Heart left ventricle (tissue), 13 donors: Measurements from ENCODE around the gene FUS.

Source experiments
- POLR2A ChIP-seq, 2 donors: fragments of 450-650 bp; IDR thresholded peaks; one replicate each; pipeline ENCODE4 v1.6.1; 2017; ENCODE audit warnings: antibody characterized with exemption in 2 of 2, mild to moderate bottlenecking in 2 of 2, moderate library complexity in 2 of 2
- TF ChIP-seq, protein P1 (sequence below), 12 donors: fragments of 200-600 bp; sonication (generic) in 4 of 12; IDR thresholded peaks; one replicate each; pipeline versions ENCODE4 v1.5.0 to v1.8.0; 2018 to 2022; ENCODE audit warnings: antibody characterized with exemption in 12 of 12, mild to moderate bottlenecking in 5 of 12
- donor health status: ischemic (EF 13 %, LVEDD 7.1; RV severe dilation, severe dysfunction).
- donor health status: DM: no; HTN: yes; CAD: no.
- donor health status: DM: no; HTN: no; CAD: no.
- donor health status: ischemic (EF 25% LVEDD 6.9; RV normal size, moderate dysfunction).
- donor health status: ischemic (EF 25% LVEDD 5.7; RV mildly dilated, moderate dysfunction).
- donor health status: ischemic (EF 35%, LVEDD 5.7; RV mildly dilated, moderate dysfunction).
- donor health status: nonischemic (EF 11% LVEDD 7.7; RV severe dilation, severe dysfunction).
- donor health status: DM: yes; HTN: yes; CAD: no.
- donor health status: PGD.
- donor health status: ischemic (EF 29% LVEDD 5.4; RV normal size, mild dysfunction).
- donor health status: nonischemic (EF 23%, LVEDD 6.1; RV moderate dilation, normal function).

DNA sequence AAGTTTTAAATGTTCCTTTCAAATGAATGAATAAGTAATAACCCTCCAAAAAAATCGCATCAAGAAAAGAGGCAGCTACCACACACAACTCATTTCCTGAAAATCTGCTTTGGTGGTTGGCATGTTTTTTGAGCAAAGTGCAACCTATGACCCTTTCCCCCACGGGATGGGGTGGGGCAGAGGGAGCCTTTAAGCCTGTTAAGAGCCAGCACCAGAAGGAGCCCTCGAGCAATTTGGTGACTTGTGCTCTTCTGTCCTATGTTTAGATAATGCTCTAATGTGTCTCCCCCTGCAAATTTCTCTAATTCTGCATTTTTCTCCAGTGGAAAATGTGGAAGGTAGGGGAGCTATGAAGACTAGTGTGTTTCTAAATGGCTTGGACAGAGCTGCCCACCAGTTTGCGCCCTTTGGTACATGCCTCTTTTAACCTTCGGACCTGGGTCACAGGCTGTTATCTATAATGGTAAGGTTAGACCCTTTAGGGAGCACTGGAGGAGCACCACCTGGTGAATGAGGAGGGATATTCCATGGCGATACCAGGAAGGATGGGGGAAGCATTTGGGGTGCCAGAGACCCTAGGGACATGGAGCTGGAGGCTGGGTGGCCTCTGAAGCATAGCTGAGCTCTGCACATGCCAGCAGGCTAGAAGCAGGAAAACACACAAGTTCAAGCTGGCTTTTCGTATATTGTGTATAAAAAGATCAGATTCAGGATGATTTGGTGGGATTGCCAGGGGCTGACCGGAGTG is 21.1 kb downstream of the FUS start:
- TF ChIP-seq, protein P1, sequence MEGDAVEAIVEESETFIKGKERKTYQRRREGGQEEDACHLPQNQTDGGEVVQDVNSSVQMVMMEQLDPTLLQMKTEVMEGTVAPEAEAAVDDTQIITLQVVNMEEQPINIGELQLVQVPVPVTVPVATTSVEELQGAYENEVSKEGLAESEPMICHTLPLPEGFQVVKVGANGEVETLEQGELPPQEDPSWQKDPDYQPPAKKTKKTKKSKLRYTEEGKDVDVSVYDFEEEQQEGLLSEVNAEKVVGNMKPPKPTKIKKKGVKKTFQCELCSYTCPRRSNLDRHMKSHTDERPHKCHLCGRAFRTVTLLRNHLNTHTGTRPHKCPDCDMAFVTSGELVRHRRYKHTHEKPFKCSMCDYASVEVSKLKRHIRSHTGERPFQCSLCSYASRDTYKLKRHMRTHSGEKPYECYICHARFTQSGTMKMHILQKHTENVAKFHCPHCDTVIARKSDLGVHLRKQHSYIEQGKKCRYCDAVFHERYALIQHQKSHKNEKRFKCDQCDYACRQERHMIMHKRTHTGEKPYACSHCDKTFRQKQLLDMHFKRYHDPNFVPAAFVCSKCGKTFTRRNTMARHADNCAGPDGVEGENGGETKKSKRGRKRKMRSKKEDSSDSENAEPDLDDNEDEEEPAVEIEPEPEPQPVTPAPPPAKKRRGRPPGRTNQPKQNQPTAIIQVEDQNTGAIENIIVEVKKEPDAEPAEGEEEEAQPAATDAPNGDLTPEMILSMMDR (IDR thresholded peaks at IDR 0.05): no peak
- no peak for TF ChIP-seq POLR2A (IDR thresholded peaks at IDR 0.05)
